ENCODE data around the gene NRP2.

The NRP2 gene, protein sequence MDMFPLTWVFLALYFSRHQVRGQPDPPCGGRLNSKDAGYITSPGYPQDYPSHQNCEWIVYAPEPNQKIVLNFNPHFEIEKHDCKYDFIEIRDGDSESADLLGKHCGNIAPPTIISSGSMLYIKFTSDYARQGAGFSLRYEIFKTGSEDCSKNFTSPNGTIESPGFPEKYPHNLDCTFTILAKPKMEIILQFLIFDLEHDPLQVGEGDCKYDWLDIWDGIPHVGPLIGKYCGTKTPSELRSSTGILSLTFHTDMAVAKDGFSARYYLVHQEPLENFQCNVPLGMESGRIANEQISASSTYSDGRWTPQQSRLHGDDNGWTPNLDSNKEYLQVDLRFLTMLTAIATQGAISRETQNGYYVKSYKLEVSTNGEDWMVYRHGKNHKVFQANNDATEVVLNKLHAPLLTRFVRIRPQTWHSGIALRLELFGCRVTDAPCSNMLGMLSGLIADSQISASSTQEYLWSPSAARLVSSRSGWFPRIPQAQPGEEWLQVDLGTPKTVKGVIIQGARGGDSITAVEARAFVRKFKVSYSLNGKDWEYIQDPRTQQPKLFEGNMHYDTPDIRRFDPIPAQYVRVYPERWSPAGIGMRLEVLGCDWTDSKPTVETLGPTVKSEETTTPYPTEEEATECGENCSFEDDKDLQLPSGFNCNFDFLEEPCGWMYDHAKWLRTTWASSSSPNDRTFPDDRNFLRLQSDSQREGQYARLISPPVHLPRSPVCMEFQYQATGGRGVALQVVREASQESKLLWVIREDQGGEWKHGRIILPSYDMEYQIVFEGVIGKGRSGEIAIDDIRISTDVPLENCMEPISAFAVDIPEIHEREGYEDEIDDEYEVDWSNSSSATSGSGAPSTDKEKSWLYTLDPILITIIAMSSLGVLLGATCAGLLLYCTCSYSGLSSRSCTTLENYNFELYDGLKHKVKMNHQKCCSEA

DNA sequence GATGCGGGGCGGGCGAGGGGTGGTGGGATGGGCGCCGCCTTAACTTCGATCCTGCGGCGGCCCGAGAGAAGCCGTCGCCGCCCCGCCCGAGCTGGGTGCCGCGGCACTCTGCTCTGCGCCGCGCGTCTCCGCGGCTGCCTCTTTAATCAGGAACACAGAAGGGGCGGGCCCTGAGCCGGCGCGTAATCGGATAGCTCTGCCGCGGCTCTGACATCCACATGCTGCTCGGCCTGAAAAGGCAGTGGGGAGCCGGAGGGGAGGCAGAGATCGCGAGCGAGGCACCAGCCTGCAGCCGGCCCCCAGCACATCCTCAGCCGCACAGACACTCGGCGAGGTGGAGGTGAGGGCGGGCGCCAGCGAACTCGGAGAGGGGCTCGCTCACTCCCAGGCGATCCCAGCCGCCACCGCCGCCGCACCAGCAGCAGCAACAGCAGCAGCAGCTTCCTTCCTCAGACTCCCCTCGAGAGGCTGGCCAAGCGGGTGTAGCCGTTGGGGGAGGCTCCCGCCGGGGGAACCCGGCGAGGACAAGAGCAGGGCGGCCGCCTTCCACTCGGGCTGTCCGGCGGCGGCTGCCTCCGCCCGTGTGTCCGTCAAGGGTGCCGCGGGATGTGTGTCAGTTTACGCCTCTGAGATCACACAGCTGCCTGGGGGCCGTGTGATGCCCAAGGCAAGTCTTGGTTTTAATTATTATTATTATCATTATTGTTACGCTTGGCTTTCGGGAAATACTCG, at the start of gene NRP2:
Gene NRP2 (plus strand): TSS at position 263 of the 732 bp plus-strand sequence. CDS start 790 bp downstream, outside the sequence.
- in situ Hi-C loops (cut with MboI; ENCODE audit: low pct_unique_long_range_greater_than_20kb, low sequenced_read_pairs, unreplicated experiment): no loop called here
- peak; percentile 72 for DNase-seq (ENCODE audit: low spot score)
- TF ChIP-seq, protein P1, sequence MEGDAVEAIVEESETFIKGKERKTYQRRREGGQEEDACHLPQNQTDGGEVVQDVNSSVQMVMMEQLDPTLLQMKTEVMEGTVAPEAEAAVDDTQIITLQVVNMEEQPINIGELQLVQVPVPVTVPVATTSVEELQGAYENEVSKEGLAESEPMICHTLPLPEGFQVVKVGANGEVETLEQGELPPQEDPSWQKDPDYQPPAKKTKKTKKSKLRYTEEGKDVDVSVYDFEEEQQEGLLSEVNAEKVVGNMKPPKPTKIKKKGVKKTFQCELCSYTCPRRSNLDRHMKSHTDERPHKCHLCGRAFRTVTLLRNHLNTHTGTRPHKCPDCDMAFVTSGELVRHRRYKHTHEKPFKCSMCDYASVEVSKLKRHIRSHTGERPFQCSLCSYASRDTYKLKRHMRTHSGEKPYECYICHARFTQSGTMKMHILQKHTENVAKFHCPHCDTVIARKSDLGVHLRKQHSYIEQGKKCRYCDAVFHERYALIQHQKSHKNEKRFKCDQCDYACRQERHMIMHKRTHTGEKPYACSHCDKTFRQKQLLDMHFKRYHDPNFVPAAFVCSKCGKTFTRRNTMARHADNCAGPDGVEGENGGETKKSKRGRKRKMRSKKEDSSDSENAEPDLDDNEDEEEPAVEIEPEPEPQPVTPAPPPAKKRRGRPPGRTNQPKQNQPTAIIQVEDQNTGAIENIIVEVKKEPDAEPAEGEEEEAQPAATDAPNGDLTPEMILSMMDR (IDR thresholded peaks at IDR 0.05; ENCODE audit: extremely low read depth, insufficient read depth, missing control alignments): no peak

DNA sequence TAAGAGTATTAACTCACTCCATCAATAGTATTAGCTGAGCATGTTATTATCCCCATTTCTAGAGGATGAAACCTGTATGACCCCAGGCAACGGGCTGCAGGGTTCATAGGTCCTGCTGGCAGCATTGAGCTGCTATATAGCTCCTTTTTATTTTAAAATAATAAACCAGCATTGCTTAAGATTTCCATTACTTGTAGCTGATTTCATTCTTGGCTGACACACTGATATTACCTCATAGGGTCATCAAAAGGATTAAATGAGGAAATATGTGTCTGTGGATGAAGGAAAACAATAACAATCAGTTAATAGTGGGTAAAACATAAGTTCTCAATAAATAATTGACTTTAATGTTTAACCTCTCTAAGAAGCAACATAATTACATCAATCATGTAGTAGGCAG, 48.3 kb upstream of the NRP2 start:
- no peak for DNase-seq (ENCODE audit: low spot score)
- in situ Hi-C loops (cut with MboI; ENCODE audit: low pct_unique_long_range_greater_than_20kb, low sequenced_read_pairs, unreplicated experiment): no loop called here
- TF ChIP-seq, protein P1 (IDR thresholded peaks at IDR 0.05; ENCODE audit: extremely low read depth, insufficient read depth, missing control alignments): no peak

- TF ChIP-seq, protein P1 (IDR thresholded peaks at IDR 0.05; ENCODE audit: extremely low read depth, insufficient read depth, missing control alignments): no peak
- DNase-seq (ENCODE audit: low spot score): no peak
Observed at GRCh38 chr2:205636549-205637319, 45.6 kb upstream of the NRP2 start.

DNA sequence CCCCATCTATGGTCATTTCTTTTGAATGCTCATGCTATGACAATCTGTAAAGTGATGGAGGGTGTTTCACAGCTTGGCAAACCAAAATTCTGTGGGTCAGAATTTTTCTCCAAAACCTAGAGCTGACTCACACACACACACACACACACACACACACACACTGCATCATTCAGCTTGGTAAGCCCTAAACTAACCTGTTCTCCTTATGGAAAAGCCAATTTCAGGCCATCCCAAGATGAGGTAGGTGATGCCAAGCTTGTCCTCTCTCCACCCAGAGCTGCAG, 45.0 kb upstream of the NRP2 start:
- in situ Hi-C loops (cut with MboI; ENCODE audit: low pct_unique_long_range_greater_than_20kb, low sequenced_read_pairs, unreplicated experiment): no loop called here
- TF ChIP-seq, protein P1 (IDR thresholded peaks at IDR 0.05; ENCODE audit: extremely low read depth, insufficient read depth, missing control alignments): no peak
- no peak for DNase-seq (ENCODE audit: low spot score)

More at GRCh38 chr2:205636549-205637319, 45.6 kb upstream of the NRP2 start:
- in situ Hi-C loops (cut with MboI; ENCODE audit: low pct_unique_long_range_greater_than_20kb, low sequenced_read_pairs, unreplicated experiment): no loop called here

DNA sequence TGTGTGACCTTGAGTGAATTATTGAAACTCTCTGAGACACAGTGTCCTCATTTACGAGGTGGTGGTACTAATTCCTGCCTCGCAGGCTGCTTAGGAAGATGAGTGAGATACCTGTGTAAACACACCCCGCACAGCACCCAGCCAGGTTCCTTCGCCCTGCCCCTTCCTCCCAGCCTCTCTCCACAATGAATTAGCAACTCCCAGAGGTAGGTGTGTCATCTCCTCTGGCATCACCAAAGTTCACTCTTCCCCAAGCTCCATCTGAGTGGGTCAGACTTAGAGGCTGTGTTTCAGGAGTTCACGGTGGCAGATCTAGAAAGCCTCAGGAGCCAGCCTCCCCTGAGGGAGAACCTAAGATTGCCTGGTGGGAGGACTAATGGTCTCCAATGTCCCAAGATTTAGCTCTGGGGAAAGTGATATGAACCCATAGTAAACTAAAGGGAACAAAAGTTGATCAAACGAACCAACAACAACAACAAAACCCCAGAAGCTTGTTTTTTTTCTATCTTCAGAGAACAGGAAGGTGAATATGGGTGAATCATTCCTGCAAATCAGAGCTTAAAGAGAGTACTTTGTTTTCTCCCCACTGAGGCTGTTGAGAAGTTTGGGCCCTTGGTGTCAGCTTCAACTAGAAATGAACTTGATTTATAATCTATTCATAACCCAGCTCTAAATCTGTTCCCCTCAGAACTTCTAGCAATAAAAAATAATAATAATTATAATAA, 44.4 kb upstream of the NRP2 start:
- no peak for DNase-seq (ENCODE audit: low spot score)
- TF ChIP-seq, protein P1 (IDR thresholded peaks at IDR 0.05; ENCODE audit: extremely low read depth, insufficient read depth, missing control alignments): no peak
- in situ Hi-C loops (cut with MboI; ENCODE audit: low pct_unique_long_range_greater_than_20kb, low sequenced_read_pairs, unreplicated experiment): no loop called here

All from GM13977 (cell line).